Common myeloid progenitor, CD34-positive (primary cell): Measurements from ENCODE around the gene UCK1.
A peak's percentile ranks its signal among the peaks of the same experiment; 100 is the strongest.

Source experiments
- CTCF ChIA-PET: fragments of 350-600 bp; sonication (Branson Sonifier 250); formaldehyde crosslinking; loops from one replicate; lab custom pipeline; 2021; ENCODE audit warnings: antibody characterized with exemption; lab: Charles Lee
- POLR2A ChIA-PET: fragments of 350-600 bp; sonication (Branson Sonifier 250); formaldehyde crosslinking; loops from one replicate; lab custom pipeline; 2021; ENCODE audit warnings: antibody characterized with exemption; lab: Charles Lee
- DNase-seq, 3 donors: peaks; one replicate each; pipeline versions ENCODE4 v3.0.0 to v3.0.0-alpha.2; 2013
- H3K27ac ChIP-seq, 2 experiments: 1 replicate in 1 of 2; 2 replicates in 1 of 2; pipeline ENCODE4 v1.7.0; 2013; ENCODE audit warnings: inconsistent platforms in 2 of 2, low read length in 2 of 2, mild to moderate bottlenecking in 2 of 2, low read depth in 1 of 2, moderate library complexity in 1 of 2; ENCODE audit not compliant: severe bottlenecking in 2 of 2, insufficient read depth in 1 of 2, poor library complexity in 1 of 2
- H3K27me3 ChIP-seq, 5 experiments: replicated peaks in 2 of 5; 1 replicate in 3 of 5; 2 replicates in 2 of 5; pipeline versions ENCODE4 v1.6.1 to v1.7.0; 2013; ENCODE audit warnings: low read length in 4 of 5, mild to moderate bottlenecking in 2 of 5, moderate library complexity in 2 of 5, inconsistent platforms in 1 of 5; ENCODE audit not compliant: insufficient read depth in 5 of 5, control insufficient read depth in 4 of 5
- H3K36me3 ChIP-seq, 4 experiments: 1 replicate in 2 of 4; 2 replicates in 2 of 4; pipeline versions ENCODE4 v1.6.1 to v1.7.0; 2013; ENCODE audit warnings: low read length in 3 of 4, control low read depth in 1 of 4, mild to moderate bottlenecking in 1 of 4; ENCODE audit not compliant: control insufficient read depth in 4 of 4, insufficient read depth in 4 of 4
- H3K4me1 ChIP-seq, 4 experiments: 1 replicate in 3 of 4; 2 replicates in 1 of 4; pipeline versions ENCODE4 v1.6.1 to v1.7.1; 2013; ENCODE audit warnings: low read length in 3 of 4, mild to moderate bottlenecking in 3 of 4, control low read depth in 1 of 4, inconsistent platforms in 1 of 4, moderate library complexity in 1 of 4; ENCODE audit not compliant: control insufficient read depth in 4 of 4, insufficient read depth in 4 of 4; ENCODE audit errors: control extremely low read depth in 1 of 4
- H3K4me3 ChIP-seq, 7 experiments: 1 replicate in 4 of 7; 2 replicates in 3 of 7; pipeline versions ENCODE4 v1.5.1 to v1.7.0; 2013; ENCODE audit warnings: mild to moderate bottlenecking in 7 of 7, low read length in 6 of 7, moderate library complexity in 6 of 7, inconsistent platforms in 2 of 7, low read depth in 2 of 7, control low read depth in 1 of 7; ENCODE audit not compliant: insufficient read depth in 4 of 7, control insufficient read depth in 1 of 7; ENCODE audit errors: extremely low read depth in 1 of 7
- H3K9me3 ChIP-seq, 5 experiments: 1 replicate in 4 of 5; 2 replicates in 1 of 5; pipeline versions ENCODE4 v1.6.1 to v1.7.1; 2013; ENCODE audit warnings: low read length in 4 of 5, mild to moderate bottlenecking in 2 of 5, inconsistent platforms in 1 of 5, low read depth in 1 of 5, moderate library complexity in 1 of 5; ENCODE audit not compliant: control insufficient read depth in 4 of 5, insufficient read depth in 2 of 5; ENCODE audit errors: control extremely low read depth in 1 of 5
- WGBS: methylation state at CpG from one replicate; pipeline ENCODE4 v1.1.5; 2013; ENCODE audit not compliant: insufficient coverage; 5-methylcytosine and 5-hydroxymethylcytosine counted together

UCK1 gene

DNA sequence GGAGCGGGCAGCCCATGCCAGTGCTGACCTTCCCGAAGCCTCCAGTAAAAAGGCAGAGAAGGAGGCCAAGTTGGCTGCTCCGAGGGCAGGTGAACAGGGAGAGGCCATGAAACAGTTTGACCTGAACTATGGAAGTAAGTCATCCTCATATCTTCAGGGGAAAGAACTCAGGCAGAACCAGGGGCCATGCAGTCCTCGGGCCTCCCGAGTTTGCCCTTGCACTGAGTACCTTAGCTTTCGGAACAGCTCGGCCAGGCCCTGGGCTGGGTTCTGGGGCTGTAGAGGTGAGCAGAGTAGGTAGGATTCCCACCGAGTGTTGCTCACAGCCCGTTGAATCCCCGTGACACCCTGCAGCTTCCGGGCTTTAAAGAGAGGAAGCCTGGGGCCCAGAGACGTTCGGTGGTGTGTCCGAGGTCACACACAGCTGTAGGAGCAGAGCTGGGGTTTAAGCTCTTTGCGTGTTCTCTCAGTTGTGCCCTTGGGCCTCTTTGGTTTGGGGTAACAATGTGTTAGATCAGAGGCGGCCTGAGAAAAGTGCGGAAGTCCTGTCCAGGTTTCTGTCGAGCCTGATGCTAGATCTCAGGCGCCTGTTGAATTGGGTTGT, 53.1 kb downstream of the UCK1 start:
- POLR2A ChIA-PET, result no interaction called here

DNA sequence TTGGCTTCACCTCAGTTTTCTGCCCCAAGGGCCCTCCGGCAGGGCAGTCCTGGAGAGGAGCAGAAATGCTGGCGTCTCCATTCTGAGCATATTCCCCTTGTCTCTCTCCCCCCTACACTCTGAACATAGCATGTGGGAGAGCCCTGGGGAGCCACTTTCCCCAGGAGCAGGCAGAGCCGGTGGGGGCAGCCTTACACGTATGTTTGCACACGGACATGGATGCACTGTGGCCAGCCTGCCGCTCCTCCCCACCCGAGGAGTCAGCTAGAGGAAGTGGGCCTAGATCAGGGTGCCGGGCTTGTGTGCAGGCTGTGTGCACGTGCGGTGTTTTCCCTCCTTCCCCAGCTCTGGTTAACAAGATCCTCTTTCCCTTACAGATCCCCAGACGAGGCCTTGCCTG, 53.7 kb downstream of the UCK1 start:
- Histone ChIP-seq H3K4me3 (no peak overlapping the region), H3K36me3 (peaks cover 21 to 96% (median 82%) of the 10 kb centered on the region in 4 experiments), H3K27me3 (no peaks in the 10 kb centered on the region), H3K9me3 (no peaks in the 10 kb centered on the region), H3K4me1 (no peaks in the 10 kb centered on the region), H3K27ac (no peak overlapping the region)
- POLR2A ChIA-PET, result no interaction called here
- CTCF ChIA-PET, result interaction anchor here (0.8 to 4.7 kb wide), 8 partner anchors 9 to 127 kb away, joined by 3 to 29 read pairs (median 3); no protein-coding TSS in a partner anchor
- no peak for DNase-seq
- WGBS, result 88% methylated on average over 9 of the region's 11 CpGs

More for the DNA sequence above, 53.1 kb downstream of the UCK1 start:
- Histone ChIP-seq H3K4me3 (no peak overlapping the region), H3K36me3 (peaks cover 23 to 97% (median 81%) of the 10 kb centered on the region in 4 experiments), H3K27ac (no peak overlapping the region), H3K27me3 (no peaks in the 10 kb centered on the region), H3K4me1 (no peaks in the 10 kb centered on the region), H3K9me3 (no peaks in the 10 kb centered on the region)
- no peak for DNase-seq
- CTCF ChIA-PET, result interaction anchor here (0.6 to 4.7 kb wide), 11 partner anchors 10 to 130 kb away, joined by 3 to 29 read pairs (median 3); no protein-coding TSS in a partner anchor
- WGBS, result 98% methylated on average over 19 of the region's 19 CpGs

DNA sequence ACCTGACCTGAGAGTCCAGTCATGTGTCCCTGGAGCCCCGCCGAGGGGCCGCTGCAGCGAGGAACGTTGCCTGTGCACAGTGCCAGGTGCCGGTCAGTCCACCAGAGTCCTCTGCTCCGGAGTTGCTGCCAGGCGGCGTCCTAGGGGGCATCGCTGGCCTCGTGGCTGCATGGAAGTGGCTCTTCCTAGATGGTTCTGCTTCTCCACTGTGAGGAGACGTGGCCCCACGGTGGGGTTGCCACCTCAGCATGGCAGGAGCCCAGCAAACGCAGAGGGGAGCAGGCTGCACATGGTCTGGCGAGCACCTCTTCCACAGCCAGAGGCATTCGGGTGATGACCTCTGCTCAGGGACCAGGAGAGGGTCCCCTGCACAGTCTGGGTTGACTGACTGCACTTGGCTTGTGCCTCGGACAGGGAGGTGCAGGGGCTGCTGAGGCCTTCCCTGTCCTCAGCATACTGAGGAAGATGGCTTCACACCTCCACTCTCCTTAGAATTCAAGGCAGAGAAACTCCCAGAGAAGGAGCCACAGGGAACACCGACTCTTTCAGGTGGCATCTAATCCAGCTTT, 54.2 kb downstream of the UCK1 start:
- no peak overlapping the region for H3K27ac ChIP-seq
- DNase-seq, result no peak
- no peaks in the 10 kb centered on the region for H3K4me1 ChIP-seq
- POLR2A ChIA-PET, result no interaction called here
- 98% methylated on average over 18 of the region's 18 CpGs for WGBS
- no peaks in the 10 kb centered on the region for H3K9me3 ChIP-seq
- no peak overlapping the region for H3K4me3 ChIP-seq
- CTCF ChIA-PET, result interaction anchor here (0.9 to 4.7 kb wide), 7 partner anchors 9 to 127 kb away, joined by 3 to 29 read pairs (median 3); no protein-coding TSS in a partner anchor
- no peaks in the 10 kb centered on the region for H3K27me3 ChIP-seq
- peaks cover 21 to 93% (median 82%) of the 10 kb centered on the region in 4 experiments for H3K36me3 ChIP-seq

DNA sequence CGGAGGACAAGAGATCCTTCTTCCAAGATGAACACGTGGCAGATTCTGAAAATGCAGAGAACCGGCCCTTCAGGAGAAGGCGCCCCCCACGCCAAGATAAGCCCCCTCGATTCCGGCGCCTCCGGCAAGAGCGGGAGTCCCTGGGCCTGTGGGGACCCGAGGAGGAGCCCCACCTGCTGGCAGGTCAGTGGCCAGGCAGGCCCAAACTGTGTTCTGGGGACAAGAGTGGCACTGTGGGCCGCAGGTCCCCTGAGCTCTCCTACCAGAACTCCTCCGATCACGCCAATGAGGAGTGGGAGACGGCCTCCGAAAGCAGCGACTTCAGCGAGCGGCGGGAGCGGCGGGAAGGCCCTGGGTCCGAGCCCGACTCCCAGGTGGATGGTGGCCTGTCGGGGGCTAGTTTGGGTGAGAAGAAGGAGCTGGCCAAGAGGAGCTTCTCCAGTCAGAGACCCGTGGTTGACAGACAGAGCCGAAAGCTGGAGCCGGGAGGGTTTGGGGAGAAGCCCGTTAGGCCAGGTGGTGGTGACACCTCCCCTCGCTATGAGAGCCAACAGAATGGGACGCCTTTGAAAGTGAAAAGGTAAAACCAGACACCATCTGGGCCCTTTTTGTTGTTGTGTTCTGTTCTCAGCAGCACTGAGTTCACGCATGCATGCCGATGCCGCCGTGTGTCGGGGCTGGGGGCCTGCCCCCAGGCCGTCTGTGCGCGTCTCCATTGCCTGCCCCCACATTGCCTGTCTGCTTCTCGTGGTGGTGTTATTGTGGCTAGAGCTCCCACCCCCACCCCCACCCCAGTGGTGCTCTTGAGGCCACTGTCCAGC, 54.9 kb downstream of the UCK1 start:
- Histone ChIP-seq H3K27ac (no peak overlapping the region), H3K4me1 (no peaks in the 10 kb centered on the region), H3K27me3 (no peaks in the 10 kb centered on the region), H3K4me3 (no peak overlapping the region), H3K9me3 (peaks cover 0 to 5% (median 0%) of the 10 kb centered on the region in 5 experiments), H3K36me3 (peaks cover 27 to 93% (median 83%) of the 10 kb centered on the region in 4 experiments)
- 93% methylated on average over 36 of the region's 40 CpGs for WGBS
- ChIA-PET POLR2A (no interaction called here), CTCF (interaction anchor here (0.9 to 4.7 kb wide), 6 partner anchors 8 to 126 kb away, joined by 3 to 29 read pairs (median 4); no protein-coding TSS in a partner anchor)
- DNase-seq, result no peak

DNA sequence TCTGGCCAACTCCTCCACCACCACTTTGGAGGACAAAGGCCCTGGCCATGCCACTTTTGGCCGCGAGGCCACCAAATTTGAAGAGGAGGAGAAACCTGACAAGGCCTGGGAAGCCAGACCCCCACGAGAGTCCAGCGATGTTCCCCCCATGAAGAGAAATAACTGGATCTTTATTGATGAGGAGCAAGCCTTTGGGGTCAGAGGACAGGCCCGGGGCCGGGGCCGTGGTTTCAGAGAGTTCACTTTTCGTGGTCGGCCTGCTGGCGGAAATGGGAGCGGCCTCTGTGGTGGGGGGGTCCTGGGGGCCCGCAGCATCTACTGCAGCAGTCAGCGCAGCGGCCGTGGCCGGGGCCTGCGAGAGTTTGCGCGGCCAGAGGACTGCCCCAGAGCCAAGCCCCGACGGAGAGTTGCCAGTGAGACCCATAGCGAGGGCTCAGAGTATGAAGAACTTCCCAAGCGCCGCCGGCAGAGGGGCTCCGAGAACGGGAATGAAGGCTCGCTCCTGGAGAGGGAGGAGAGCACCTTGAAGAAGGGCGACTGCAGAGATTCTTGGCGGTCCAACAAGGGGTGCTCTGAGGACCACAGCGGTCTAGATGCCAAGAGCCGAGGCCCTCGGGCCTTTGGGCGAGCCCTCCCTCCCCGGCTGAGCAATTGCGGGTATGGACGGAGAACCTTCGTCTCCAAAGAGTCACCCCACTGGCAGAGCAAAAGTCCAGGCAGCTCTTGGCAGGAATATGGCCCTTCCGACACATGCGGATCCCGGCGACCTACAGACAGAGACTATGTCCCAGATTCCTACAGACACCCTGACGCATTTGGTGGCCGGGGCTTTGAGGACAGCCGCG, 55.7 kb downstream of the UCK1 start:
- Histone ChIP-seq H3K36me3 (peaks cover 34 to 95% (median 86%) of the 10 kb centered on the region in 4 experiments), H3K4me3 (no peak overlapping the region), H3K27me3 (no peaks in the 10 kb centered on the region), H3K9me3 (peaks cover 0 to 5% (median 0%) of the 10 kb centered on the region in 5 experiments), H3K27ac (peak overlapping the region in 1 of 2 experiments; percentile 54), H3K4me1 (no peaks in the 10 kb centered on the region)
- WGBS, result 93% methylated on average over 44 of the region's 46 CpGs
- no peak for DNase-seq
- ChIA-PET CTCF (interaction anchor here (0.9 to 3.0 kb wide), 4 partner anchors 7 to 126 kb away, joined by 3 to 12 read pairs (median 4); no protein-coding TSS in a partner anchor), POLR2A (no interaction called here)

DNA sequence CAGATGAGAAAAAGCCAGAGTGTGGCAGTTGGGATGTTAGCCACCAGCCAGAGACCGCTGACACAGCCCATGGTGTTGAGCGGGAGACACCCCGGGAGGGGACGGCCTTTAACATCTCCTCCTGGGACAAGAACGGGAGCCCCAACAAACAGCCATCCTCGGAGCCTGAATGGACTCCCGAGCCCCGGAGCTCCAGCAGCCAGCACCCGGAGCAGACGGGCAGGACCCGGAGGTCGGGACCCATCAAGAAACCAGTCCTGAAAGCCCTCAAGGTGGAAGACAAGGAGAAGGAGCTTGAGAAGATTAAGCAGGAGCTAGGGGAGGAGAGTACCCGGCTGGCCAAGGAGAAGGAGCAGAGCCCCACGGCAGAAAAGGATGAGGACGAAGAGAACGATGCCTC, 56.4 kb downstream of the UCK1 start:
- Histone ChIP-seq H3K27ac (peak overlapping the region in 1 of 2 experiments; percentile 54), H3K9me3 (peaks cover 0 to 5% (median 0%) of the 10 kb centered on the region in 5 experiments), H3K4me3 (no peak overlapping the region), H3K27me3 (no peaks in the 10 kb centered on the region), H3K36me3 (peaks cover 37 to 96% (median 86%) of the 10 kb centered on the region in 4 experiments), H3K4me1 (no peaks in the 10 kb centered on the region)
- CTCF ChIA-PET, result interaction anchor here (1.5 kb wide), 2 partner anchors 47 to 125 kb away, joined by 3 read pairs; no protein-coding TSS in a partner anchor
- POLR2A ChIA-PET, result no interaction called here
- 98% methylated on average over 9 of the region's 16 CpGs for WGBS
- no peak for DNase-seq
